Measurements from ENCODE around the gene NFYA. TPM values are rescaled to one million over a fixed set of nuclear protein-coding genes. Genes with fewer than 3 reads are reported as not detected.

NFYA gene
- total RNA-seq, 1 experiment from 2014 or later, result 31.9 TPM

DNA sequence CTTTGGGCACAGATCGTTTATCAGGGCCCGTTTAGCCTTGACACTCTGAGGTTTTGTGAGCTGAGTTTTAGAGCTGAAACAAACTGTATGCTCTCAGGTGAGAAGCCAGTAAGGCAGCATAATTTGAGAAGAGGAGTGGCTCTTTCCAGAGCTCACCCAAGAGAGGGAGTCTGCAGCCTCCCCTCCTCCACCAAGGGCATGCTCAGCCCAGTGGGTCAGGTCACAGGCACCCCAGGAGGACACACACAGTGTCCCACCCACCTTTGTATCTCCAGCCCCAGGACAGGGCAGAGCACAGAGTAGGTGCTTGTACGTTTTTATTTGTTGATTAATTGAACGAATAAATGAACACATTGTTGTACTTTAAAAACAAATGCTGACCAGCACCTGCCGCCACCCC lies 27.1 kb upstream of the NFYA start:
- Histone ChIP-seq H3K4me3 (no peak overlapping the region), H3K27me3 (ENCODE audit: insufficient read depth, low read depth) (no peaks in the 10 kb centered on the region), H3F3A (ENCODE audit: insufficient read depth, low read depth) (no peaks in the 10 kb centered on the region), H3K4me1 (replicated peaks; ENCODE audit: insufficient read depth) (peaks cover 7% of the 10 kb centered on the region), H3K4me2 (no peak overlapping the region), H3K79me2 (ENCODE audit: low read depth) (no peaks in the 10 kb centered on the region), H3K27ac (no peak overlapping the region), H4K20me1 (ENCODE audit: insufficient read depth) (no peaks in the 10 kb centered on the region), H3K36me3 (ENCODE audit: low read depth) (no peaks in the 10 kb centered on the region), H3K9me2 (ENCODE audit: insufficient read depth) (no peaks in the 10 kb centered on the region), H3K9me3 (ENCODE audit: insufficient read depth, low read depth) (no peaks in the 10 kb centered on the region), H2AFZ (no peak overlapping the region)
- ChIA-PET CTCF (interaction anchor here (0.6 kb wide), 1 partner anchor 19 kb away, joined by 3 read pairs; no protein-coding TSS in a partner anchor), POLR2A (ENCODE audit: unreplicated experiment) (no interaction called here)
- intact Hi-C loops (cut with micrococcal nuclease; ENCODE audit: unreplicated experiment), result no loop called here
- no TSS peak for BruUV-seq (replicated peaks)
- no peak for TF ChIP-seq EZH2 (IDR thresholded peaks at IDR 0.05; ENCODE audit: low read depth)
- TF ChIP-seq, protein P1, sequence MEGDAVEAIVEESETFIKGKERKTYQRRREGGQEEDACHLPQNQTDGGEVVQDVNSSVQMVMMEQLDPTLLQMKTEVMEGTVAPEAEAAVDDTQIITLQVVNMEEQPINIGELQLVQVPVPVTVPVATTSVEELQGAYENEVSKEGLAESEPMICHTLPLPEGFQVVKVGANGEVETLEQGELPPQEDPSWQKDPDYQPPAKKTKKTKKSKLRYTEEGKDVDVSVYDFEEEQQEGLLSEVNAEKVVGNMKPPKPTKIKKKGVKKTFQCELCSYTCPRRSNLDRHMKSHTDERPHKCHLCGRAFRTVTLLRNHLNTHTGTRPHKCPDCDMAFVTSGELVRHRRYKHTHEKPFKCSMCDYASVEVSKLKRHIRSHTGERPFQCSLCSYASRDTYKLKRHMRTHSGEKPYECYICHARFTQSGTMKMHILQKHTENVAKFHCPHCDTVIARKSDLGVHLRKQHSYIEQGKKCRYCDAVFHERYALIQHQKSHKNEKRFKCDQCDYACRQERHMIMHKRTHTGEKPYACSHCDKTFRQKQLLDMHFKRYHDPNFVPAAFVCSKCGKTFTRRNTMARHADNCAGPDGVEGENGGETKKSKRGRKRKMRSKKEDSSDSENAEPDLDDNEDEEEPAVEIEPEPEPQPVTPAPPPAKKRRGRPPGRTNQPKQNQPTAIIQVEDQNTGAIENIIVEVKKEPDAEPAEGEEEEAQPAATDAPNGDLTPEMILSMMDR (conservative IDR thresholded peaks at IDR 0.05), result no peak
- DNase-seq, result no peak

DNA sequence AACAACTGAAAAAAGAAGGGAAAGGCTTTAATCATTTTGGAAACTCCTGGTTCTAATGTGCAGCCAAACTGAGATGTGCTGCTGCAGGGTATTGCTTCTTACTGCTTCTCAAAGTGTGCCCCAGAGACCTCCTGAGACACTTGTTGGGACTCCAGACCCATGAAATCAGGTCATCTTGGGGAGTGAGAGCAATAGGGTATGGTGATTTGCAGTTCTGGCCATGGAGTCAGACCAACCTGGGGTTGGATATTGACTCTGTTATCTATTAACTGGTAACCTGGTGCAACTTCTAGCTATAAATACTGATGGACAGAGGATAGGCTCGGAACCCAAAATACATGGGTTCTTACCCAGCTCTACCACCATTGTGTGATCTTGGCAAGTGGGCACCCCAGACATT lies 26.7 kb upstream of the NFYA start:
- Histone ChIP-seq H3K27me3 (ENCODE audit: insufficient read depth, low read depth) (no peaks in the 10 kb centered on the region), H3K4me1 (replicated peaks; ENCODE audit: insufficient read depth) (peaks cover 3% of the 10 kb centered on the region; the same call in 1 of the 2 replicates), H3K27ac (no peak overlapping the region), H3K4me3 (no peak overlapping the region), H3K4me2 (no peak overlapping the region), H2AFZ (no peak overlapping the region), H3F3A (ENCODE audit: insufficient read depth, low read depth) (no peaks in the 10 kb centered on the region), H3K36me3 (ENCODE audit: low read depth) (no peaks in the 10 kb centered on the region), H4K20me1 (ENCODE audit: insufficient read depth) (no peaks in the 10 kb centered on the region), H3K79me2 (ENCODE audit: low read depth) (no peaks in the 10 kb centered on the region), H3K9me3 (ENCODE audit: insufficient read depth, low read depth) (no peaks in the 10 kb centered on the region), H3K9me2 (ENCODE audit: insufficient read depth) (no peaks in the 10 kb centered on the region)
- POLR2A ChIA-PET (ENCODE audit: unreplicated experiment), result no interaction called here
- CTCF ChIA-PET, result interaction anchor here (0.6 kb wide), 1 partner anchor 19 kb away, joined by 3 read pairs; no protein-coding TSS in a partner anchor
- DNase-seq, result no peak
- BruUV-seq (replicated peaks), result no TSS peak
- TF ChIP-seq, protein P1 (conservative IDR thresholded peaks at IDR 0.05), result no peak
- TF ChIP-seq EZH2 (IDR thresholded peaks at IDR 0.05; ENCODE audit: low read depth), result no peak
- intact Hi-C loops (cut with micrococcal nuclease; ENCODE audit: unreplicated experiment), result no loop called here

DNA sequence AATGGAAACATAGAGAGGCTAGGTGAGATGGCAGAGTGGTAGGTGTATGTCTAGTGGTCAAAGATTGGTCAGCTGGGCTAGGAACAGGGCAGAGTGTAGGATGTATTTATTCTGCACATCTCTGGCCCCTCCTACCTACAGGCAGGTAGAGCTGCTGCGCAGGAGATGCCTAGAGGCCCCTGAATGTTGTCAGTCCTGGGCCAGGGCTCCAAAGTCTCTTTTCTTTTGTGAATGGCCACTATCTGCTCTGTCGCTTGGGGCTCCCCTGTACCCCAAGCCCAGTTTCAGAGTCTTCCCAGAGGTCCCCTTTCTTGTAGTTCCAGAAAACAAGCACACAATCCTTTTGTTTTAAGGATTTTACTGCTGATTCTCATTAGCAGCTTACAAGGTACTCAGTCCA lies 25.5 kb upstream of the NFYA start:
- H3K4me3 ChIP-seq, result no peak overlapping the region
- no TSS peak for BruUV-seq (replicated peaks)
- no peaks in the 10 kb centered on the region for H3K4me1 ChIP-seq (replicated peaks; ENCODE audit: insufficient read depth)
- H3K27ac ChIP-seq, result no peak overlapping the region
- no peaks in the 10 kb centered on the region for H3F3A ChIP-seq (ENCODE audit: insufficient read depth, low read depth)
- no peaks in the 10 kb centered on the region for H3K36me3 ChIP-seq (ENCODE audit: low read depth)
- POLR2A ChIA-PET (ENCODE audit: unreplicated experiment), result no interaction called here
- H3K79me2 ChIP-seq (ENCODE audit: low read depth), result no peaks in the 10 kb centered on the region
- DNase-seq, result no peak
- no peaks in the 10 kb centered on the region for H3K27me3 ChIP-seq (ENCODE audit: insufficient read depth, low read depth)
- H3K4me2 ChIP-seq, result no peak overlapping the region
- no peaks in the 10 kb centered on the region for H4K20me1 ChIP-seq (ENCODE audit: insufficient read depth)
- no peak overlapping the region for H2AFZ ChIP-seq
- intact Hi-C loops (cut with micrococcal nuclease; ENCODE audit: unreplicated experiment), result no loop called here
- H3K9me2 ChIP-seq (ENCODE audit: insufficient read depth), result no peaks in the 10 kb centered on the region
- CTCF ChIA-PET, result no interaction called here
- TF ChIP-seq, protein P1 (conservative IDR thresholded peaks at IDR 0.05), result no peak
- TF ChIP-seq EZH2 (IDR thresholded peaks at IDR 0.05; ENCODE audit: low read depth), result no peak
- no peaks in the 10 kb centered on the region for H3K9me3 ChIP-seq (ENCODE audit: insufficient read depth, low read depth)
